GM12874 (cell line): ENCODE measurements around the gene NSMF.
A peak's percentile ranks its signal among the peaks of the same experiment; 100 is the strongest.

Source experiments
- CTCF ChIP-seq: IDR thresholded peaks from 2 replicates; pipeline ENCODE4 v1.5.1; 2011; ENCODE audit warnings: low read depth, mild to moderate bottlenecking, control low read depth, low read length, moderate library complexity; ENCODE audit not compliant: insufficient read depth

Gene NSMF

GRCh38 chr9:137428841-137429545 lies 30.1 kb downstream of the NSMF start:
- no peak for TF ChIP-seq CTCF

DNA sequence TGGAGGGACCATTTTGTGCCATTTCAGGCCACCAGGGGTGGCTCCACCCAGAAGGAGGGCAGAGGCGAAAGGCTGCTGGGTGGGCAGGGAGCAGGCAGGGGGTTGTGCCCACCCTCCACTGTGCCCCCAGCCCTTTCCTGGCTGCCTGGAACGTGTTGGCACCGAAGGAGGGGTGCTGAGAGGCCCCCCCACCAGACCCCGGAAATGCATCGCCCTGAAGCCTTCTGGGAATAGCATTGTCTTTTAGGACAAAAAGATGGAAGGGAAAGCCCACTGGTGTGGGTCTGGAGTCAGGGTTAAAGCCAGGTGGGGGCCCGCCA lies 30.9 kb downstream of the NSMF start:
- TF ChIP-seq CTCF, result no peak

- no peak for TF ChIP-seq CTCF
These were observed 31.5 kb downstream of the NSMF start for GRCh38 chr9:137427454-137428310.

DNA sequence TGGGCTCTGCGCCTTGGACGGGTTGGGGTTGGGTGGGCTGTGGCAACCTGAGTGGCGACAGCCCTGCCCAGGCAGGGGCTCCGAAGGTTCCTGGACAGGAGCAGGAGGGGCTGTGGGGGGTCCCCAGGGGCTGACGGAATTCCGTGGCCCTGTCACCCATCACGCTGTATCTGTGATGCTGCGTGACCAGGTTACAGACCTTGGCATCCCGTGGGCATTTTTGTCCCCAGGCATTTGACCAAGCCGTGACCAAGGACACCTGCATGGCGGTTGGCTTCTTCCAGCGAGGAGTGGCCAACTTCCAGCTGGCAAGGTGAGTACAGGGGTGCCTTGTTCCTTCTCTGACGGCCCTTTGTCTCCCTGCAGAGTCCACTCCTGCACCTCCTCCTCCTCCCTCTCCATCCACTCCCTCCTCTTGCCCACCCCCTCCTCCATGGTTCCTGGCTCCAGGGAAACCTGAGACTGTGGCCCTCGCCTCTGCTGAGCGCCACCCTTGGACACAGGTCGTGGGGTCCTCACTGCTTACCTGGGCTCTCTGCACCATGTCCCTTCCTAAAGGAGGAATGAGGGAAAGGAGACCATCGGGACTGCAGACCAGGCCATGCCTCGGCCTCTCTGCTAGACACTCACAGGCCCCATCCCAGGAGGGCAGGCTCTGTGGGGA lies 33.0 kb downstream of the NSMF start:
- no peak for TF ChIP-seq CTCF

GRCh38 chr9:137423514-137424291 lies 35.4 kb downstream of the NSMF start:
- TF ChIP-seq CTCF, result no peak

- TF ChIP-seq CTCF, result peak; percentile 90
These were observed 36.3 kb downstream of the NSMF start, which contains the start of the genes EXD3 and NOXA1 for GRCh38 chr9:137422604-137423513. TSS of gene EXD3 (minus strand) at chr9:137423162. CDS start at chr9:137395357, 27,805 bp downstream. TSS of gene NOXA1 (plus strand) at chr9:137423393. CDS start at chr9:137423530, 137 bp downstream.
